ENCODE results near the gene ELMO1. TPM values are rescaled to one million over a fixed set of nuclear protein-coding genes. Genes with fewer than 3 reads are reported as not detected.

ELMO1 gene
- polyA plus RNA-seq, 1 experiment = not detected

- H3K27ac ChIP-seq (ENCODE audit: low read depth, low read length) = no peak overlapping the region
- no peak for TF ChIP-seq CTCF (IDR thresholded peaks at IDR 0.05; ENCODE audit: low read depth, low read length)
- CTCF ChIA-PET = no interaction called here
- peaks cover 21% of the 10 kb centered on the region for H3K9me3 ChIP-seq (ENCODE audit: control insufficient read depth, insufficient read depth, low read length)
- H3K27me3 ChIP-seq (ENCODE audit: control insufficient read depth, insufficient read depth, low read length) = no peaks in the 10 kb centered on the region
- POLR2A ChIA-PET = no interaction called here
- no peak overlapping the region for H3K4me3 ChIP-seq (ENCODE audit: low read depth, low read length)
- DNase-seq (ENCODE audit: low read depth, low spot score) = no peak
These were observed 62.9 kb downstream of the ELMO1 start for GRCh38 chr7:37385787-37386186.

- Histone ChIP-seq H3K9me3 (ENCODE audit: control insufficient read depth, insufficient read depth, low read length) (peaks cover 29% of the 10 kb centered on the region), H3K27me3 (ENCODE audit: control insufficient read depth, insufficient read depth, low read length) (no peaks in the 10 kb centered on the region), H3K27ac (ENCODE audit: low read depth, low read length) (no peak overlapping the region), H3K4me3 (ENCODE audit: low read depth, low read length) (no peak overlapping the region)
- ChIA-PET POLR2A (no interaction called here), CTCF (no interaction called here)
- no peak for DNase-seq (ENCODE audit: low read depth, low spot score)
- TF ChIP-seq CTCF (IDR thresholded peaks at IDR 0.05; ENCODE audit: low read depth, low read length) = no peak
These were observed 66.0 kb downstream of the ELMO1 start for GRCh38 chr7:37382546-37383088.

GRCh38 chr7:37380831-37381230 is 67.8 kb downstream of the ELMO1 start:
- CTCF ChIA-PET = no interaction called here
- H3K4me3 ChIP-seq (ENCODE audit: low read depth, low read length) = no peak overlapping the region
- H3K9me3 ChIP-seq (ENCODE audit: control insufficient read depth, insufficient read depth, low read length) = peaks cover 24% of the 10 kb centered on the region
- TF ChIP-seq CTCF (IDR thresholded peaks at IDR 0.05; ENCODE audit: low read depth, low read length) = no peak
- no peak overlapping the region for H3K27ac ChIP-seq (ENCODE audit: low read depth, low read length)
- no peaks in the 10 kb centered on the region for H3K27me3 ChIP-seq (ENCODE audit: control insufficient read depth, insufficient read depth, low read length)
- no peak for DNase-seq (ENCODE audit: low read depth, low spot score)
- POLR2A ChIA-PET = no interaction called here

GRCh38 chr7:37379546-37380277 is 69.0 kb downstream of the ELMO1 start:
- H3K4me3 ChIP-seq (ENCODE audit: low read depth, low read length) = no peak overlapping the region
- H3K27me3 ChIP-seq (ENCODE audit: control insufficient read depth, insufficient read depth, low read length) = no peaks in the 10 kb centered on the region
- ChIA-PET CTCF (no interaction called here), POLR2A (no interaction called here)
- TF ChIP-seq CTCF (IDR thresholded peaks at IDR 0.05; ENCODE audit: low read depth, low read length) = no peak
- H3K9me3 ChIP-seq (ENCODE audit: control insufficient read depth, insufficient read depth, low read length) = peaks cover 22% of the 10 kb centered on the region
- DNase-seq (ENCODE audit: low read depth, low spot score) = no peak
- H3K27ac ChIP-seq (ENCODE audit: low read depth, low read length) = no peak overlapping the region

- Histone ChIP-seq H3K4me3 (ENCODE audit: low read depth, low read length) (no peak overlapping the region), H3K27ac (ENCODE audit: low read depth, low read length) (no peak overlapping the region), H3K27me3 (ENCODE audit: control insufficient read depth, insufficient read depth, low read length) (no peaks in the 10 kb centered on the region), H3K9me3 (ENCODE audit: control insufficient read depth, insufficient read depth, low read length) (peaks cover 34% of the 10 kb centered on the region)
- POLR2A ChIA-PET = no interaction called here
- no peak for DNase-seq (ENCODE audit: low read depth, low spot score)
- no peak for TF ChIP-seq CTCF (IDR thresholded peaks at IDR 0.05; ENCODE audit: low read depth, low read length)
- CTCF ChIA-PET = no interaction called here
These were observed 71.4 kb downstream of the ELMO1 start for GRCh38 chr7:37377231-37377630.
